Nucleus accumbens (tissue), 56 donors: ENCODE data around the gene KCND3.
A peak's percentile ranks its signal among the peaks of the same experiment; 100 is the strongest.

ENCODE experiments used
- DNase-seq, 56 donors: peaks; one replicate each; lab custom pipeline; 2025; lab: John Stamatoyannopoulos, UW

Gene KCND3

DNA sequence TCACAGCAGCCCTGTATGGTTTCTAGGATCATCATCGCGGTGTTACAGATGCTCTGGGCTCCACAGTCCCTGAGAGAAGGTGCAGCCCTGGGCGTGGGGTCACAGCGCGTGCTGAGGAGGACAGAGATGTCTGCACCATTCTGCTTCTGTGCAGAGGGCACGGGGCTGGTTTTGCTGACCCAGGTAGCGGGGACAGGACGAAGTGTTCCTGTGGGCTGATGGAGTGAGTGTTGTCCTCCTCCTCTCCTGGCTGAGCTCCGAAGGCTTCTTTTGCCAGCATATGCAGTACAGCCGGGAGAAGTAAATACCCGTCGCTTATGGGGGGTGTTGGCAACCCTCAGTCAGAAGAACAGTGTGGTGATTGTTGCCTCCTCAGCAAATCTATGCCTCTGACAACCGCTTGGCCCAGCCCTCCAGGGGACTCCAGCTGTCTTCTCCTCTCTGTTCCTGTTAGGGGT, 132.2 kb downstream of the KCND3 start:
- peak in 29 of 56 donors; percentile 8 to 56 (median 25) for DNase-seq

DNA sequence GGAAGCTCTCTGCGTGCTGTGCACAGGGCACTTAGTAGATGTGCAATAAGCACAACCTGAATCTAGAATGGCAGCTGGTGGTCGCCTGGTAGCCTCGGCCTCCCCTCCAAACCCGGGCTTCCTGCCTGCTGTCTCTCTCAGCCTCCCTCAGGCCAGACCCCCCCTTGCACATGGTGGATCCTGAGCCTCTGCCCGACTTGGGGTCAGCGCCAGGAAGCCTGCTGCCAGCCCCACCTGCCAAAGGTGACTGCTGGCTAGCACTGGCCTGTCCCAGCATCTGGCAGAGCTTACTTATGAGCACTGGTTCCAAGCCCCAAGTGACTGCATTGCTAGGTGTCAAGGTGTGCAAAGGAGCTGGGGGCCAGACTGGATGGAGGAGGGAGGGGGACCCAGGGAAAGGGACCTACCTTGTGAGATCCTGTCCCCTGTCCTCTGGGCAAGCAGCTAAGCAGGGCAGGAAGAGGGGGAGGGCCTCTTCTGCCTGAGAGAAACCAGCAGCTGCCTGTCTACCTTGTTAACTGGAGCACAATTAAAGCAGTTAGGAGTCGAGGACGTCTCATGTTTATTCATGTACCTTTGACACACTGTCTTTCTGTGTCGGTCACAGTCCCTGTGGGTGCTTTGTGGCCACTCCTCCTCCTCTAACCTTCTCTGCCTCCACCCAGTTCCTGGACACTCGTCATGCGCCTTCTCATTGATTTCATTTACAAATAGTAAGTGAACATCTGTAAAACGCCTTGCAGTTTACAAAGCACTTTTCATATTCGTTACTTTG, 132.9 kb downstream of the KCND3 start:
- DNase-seq = peak in 2 of 56 donors; percentile 11 to 40

DNA sequence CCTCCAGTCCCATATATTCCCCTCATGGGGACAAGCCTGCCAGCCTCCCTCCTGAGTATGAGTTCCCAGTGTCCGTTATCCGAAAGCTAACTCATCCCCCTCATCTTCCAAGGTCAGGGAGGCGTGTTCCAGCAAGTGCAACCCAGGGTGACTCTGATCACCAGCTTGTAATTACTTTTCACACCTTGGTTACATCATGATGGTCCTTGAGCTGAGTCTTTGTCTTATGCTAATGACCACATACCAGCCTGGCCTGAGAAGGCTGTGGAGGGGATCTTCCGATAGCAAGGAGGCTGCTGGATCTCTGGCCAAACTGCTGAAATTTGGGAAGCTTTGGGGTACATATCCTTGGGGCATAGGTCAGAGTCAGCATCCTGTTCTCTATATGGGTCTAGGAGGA, 134.2 kb downstream of the KCND3 start:
- no peak for DNase-seq

DNA sequence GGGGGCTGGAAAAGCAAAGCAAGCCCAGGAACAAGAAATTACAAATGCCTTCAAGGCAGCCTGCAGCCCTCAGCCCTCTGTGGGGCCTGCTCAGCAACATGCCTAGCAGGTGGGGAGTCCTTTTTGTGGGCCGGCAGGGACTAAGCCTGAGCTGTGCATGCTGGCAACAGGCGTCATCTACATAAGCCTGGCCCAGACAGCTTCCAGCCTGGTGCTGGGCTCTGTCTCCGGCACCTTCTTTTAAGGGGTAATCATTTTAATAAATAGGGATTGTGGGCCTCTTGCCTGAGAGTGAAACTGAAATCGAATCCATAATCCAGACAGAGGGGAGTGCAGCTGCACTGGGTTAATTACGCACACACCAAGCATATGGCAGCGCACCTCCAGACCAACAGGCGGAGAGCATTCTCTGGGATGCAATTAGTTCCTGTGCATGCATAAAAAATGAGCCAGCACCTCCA, 137.2 kb downstream of the KCND3 start:
- DNase-seq = no peak

- DNase-seq = peak in 7 of 56 donors; percentile 4 to 48 (median 20)
Measured at GRCh38 chr1:111851552-111851951, 137.9 kb downstream of the KCND3 start.

DNA sequence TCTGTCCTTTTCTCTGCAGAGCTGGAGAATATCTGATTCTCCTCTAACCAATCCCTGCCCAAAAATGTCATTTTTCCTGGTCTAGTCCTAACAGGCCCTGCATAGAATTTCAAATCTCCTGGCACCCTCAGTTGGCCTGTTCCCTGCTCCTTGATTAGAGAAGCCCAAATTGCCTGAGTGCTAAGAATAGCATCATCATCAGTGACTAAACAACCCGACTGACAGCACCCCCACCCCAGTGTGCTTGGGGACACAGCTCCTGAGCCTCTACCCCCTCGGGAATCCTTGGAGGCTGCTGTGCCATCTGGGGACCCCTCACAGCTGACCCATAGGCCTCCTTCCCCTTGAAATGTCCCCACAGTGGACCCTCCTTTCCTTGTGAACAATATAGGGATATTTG, 139.4 kb downstream of the KCND3 start:
- DNase-seq = no peak

- DNase-seq = peak in 15 of 56 donors; percentile 5 to 51 (median 27)
Measured at GRCh38 chr1:111848852-111849545, 140.5 kb downstream of the KCND3 start.

DNA sequence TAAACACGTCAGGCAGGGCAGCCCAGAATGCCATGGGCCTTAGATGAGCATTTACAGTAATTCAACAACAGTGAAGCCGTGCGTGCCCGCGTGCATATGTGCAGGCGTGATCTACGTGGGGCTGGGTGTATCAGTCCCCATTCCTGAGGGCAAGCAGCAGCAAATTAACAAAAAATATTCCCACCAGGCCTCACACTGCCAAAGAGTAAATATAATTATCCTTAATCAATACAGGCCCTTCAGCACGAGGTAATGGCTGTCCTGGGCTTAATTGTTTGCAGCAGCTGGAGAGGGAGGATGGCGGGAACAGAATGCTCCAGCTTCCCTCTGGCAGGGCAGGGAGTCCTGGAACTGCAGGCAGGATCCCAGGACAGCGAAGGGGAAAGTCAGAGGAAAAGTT, 142.0 kb downstream of the KCND3 start:
- DNase-seq = no peak

- DNase-seq = no peak
Measured at GRCh38 chr1:111846842-111847241, 142.6 kb downstream of the KCND3 start.

DNA sequence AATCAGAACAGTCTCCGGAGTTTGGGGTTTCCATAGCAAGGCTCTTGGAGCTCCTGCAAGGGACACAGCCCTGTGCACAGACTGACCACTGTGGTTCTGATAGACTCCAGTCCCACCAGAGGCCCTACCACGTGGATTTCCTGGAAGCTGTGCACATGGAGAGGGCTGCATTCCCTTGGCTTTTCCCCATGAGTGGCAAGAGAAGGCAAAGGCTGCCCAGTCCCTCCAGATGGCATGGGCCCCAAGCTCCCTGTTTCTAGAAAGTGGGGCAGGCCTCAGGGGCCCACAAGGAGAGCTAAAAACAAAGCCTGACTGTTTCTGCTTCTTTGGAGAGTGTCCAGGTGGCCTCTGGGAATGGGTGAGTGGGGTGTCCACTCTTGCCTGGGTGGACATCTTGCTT, 146.3 kb downstream of the KCND3 start:
- DNase-seq = peak in 30 of 56 donors; percentile 2 to 70 (median 34)

- DNase-seq = no peak
Measured at GRCh38 chr1:111842411-111842810, 147.1 kb downstream of the KCND3 start.

GRCh38 chr1:111841746-111842145, 147.7 kb downstream of the KCND3 start:
- DNase-seq = no peak

GRCh38 chr1:111841189-111841588, 148.3 kb downstream of the KCND3 start:
- no peak for DNase-seq

GRCh38 chr1:111837393-111837792, 152.1 kb downstream of the KCND3 start:
- no peak for DNase-seq

DNA sequence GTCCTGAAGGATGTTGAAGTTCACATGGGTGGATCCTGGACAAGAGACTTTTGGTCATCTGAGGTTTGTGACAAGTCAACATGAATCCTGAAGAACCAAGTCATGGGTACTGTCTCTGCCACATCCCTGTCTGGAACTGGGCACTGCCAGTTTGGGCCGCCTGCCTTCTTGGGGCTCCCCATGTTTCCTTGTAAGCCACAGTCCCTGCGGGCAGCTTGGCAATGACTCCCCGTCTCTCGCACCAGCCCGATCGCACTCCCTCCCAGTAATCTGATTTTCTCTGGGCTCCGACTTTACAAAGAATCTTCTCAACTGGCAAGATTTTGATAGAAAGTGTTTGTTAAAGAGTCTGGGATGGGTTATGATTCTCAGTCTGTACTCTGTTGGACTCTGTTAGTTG, 153.4 kb downstream of the KCND3 start:
- DNase-seq = no peak

DNA sequence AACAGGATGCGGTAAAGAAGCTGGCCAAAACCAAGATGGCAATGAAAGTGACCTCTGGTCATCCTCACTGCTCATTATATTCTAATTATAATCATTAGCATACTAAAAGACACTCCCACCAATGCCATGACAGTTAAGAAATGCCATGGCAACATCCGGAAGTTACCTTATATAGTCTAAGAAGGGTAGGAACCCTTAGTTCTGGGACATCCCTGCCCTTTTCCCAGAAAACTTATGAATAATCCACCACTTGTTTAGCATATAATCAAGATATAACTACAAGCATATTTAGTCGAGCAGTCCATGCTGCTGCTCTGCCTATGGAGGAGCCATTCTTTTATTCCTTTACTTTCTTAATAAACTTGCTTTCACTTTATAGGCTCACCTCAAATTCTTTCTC, 154.0 kb downstream of the KCND3 start:
- DNase-seq = no peak

DNA sequence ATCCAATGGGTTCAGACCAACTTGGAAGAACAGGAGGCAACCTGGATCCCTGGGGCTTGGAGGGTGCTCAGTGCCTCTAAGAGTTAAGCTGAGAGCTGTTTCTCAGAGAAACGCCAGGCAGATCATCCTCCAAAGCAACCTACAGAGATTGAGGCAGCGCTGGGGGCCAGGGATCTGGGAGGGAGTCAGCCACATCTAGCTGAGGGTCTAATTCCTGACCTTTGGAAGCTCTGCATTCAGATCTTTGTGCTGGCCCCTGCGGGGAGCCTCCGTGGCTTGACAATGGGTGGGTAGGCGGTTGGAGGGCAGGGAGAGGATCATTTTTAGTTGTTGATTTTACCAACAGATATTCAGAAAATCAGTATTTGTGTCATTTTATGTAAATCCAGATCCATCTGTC, 154.5 kb downstream of the KCND3 start:
- no peak for DNase-seq

GRCh38 chr1:111833334-111833733, 156.1 kb downstream of the KCND3 start:
- DNase-seq = no peak

DNA sequence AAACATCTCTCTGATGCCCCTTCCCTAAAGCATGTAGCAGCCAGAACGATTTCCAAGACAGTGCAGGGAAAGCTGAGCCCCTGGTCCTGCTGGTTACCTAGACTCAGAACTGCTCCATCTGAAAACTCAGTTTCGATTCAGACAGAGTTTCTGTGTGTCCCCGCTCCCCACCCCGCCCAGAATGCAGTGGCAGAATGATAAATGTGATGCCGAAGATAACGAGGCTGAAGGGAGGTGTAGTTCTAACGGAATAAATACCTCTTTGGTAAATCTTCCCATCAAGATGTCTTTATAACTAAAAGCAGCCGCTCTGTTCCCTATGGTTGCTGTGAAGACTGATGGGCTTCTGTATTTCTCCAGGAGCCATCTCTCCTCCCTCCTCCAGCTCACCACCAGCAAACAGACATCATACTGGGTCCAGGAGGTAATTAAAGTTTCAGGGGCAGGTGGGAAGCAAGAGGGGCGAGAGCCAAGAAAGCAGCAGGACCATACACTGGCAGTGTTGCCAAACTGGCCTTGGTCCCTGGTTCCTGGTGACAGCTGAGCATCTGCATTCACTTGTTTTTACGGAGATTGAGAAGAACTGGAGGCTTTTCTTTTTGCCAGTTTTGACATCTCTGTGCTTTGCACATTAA, 156.8 kb downstream of the KCND3 start:
- DNase-seq = no peak

DNA sequence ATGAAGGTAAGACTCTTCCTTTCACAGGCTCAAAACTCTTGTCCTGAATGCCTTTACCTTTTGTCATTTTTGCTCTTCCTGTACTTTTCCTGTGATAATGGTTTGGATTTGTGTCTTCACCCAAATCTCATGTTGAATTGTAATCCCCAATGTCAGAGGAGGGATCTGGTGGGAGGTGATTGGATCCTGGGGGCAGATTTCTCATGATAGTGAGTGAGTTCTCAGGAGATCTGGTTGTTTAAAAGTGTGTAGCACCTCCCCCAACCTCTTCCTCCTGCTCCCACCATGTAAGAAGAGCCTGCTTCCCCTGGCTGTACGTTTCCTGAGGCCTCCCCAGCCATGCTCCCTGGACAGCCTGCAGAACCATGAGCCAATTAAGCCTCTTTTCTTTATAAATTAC, 158.3 kb downstream of the KCND3 start:
- DNase-seq = no peak

DNA sequence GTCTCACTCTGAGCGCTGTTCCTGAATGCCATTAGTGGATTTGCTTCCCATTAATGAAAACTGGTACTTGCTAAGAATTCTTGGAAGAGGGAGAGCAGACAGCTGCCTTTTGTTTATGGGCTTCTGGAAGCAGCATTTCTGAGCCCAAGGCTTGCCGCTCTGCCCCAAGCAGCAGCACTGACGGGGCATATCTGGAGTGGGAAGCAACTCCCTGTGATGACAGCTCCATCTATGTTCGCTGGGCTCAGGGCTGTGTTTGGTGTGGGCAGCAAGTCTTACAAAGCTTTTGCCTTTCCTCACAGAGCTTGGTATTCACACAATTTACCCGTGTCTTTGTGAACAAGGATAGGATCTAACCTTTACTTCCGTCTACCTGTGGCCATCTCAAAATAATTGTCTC, 161.5 kb downstream of the KCND3 start:
- peak in 1 of 56 donors; percentile 35 for DNase-seq
